SK-N-SH treated with all-trans-retinoic acid at 6 μM for 48 hours (cell line): Measurements from ENCODE around the gene ASIC4.

Source experiments
- ATAC-seq: fragments of 200-7000 bp; cut with Tn5 transposase; 3 replicates; pipeline ENCODE4 v1.9.1; 2020; ENCODE audit warnings: mild to moderate bottlenecking, moderate library complexity
- ARNTL ChIP-seq: fragments of 450-650 bp; formaldehyde crosslinking; IDR thresholded peaks from 2 replicates; pipeline ENCODE4 v1.5.0; 2020; ENCODE audit warnings: low read depth, mild to moderate bottlenecking, moderate library complexity, borderline replicate concordance
- BACH2 ChIP-seq: fragments of 250-450 bp; sonication (Bioruptor Pico); IDR thresholded peaks from 2 replicates; pipeline ENCODE4 v1.9.0; 2021; ENCODE audit warnings: mild to moderate bottlenecking, borderline replicate concordance
- CSDC2 ChIP-seq: fragments of 250-450 bp; sonication (Bioruptor Pico); IDR thresholded peaks from 2 replicates; pipeline ENCODE4 v1.5.0; 2020; ENCODE audit warnings: mild to moderate bottlenecking, moderate library complexity
- CSRNP3 ChIP-seq: fragments of 250-450 bp; sonication (Bioruptor Pico); IDR thresholded peaks from 2 replicates; pipeline ENCODE4 v1.5.1; 2021; ENCODE audit warnings: mild to moderate bottlenecking, moderate library complexity
- GLIS3 ChIP-seq: fragments of 250-450 bp; sonication (Bioruptor Pico); IDR thresholded peaks from 2 replicates; pipeline ENCODE4 v1.5.0; 2020; ENCODE audit warnings: mild to moderate bottlenecking, moderate library complexity
- ISL1 ChIP-seq: fragments of 250-450 bp; sonication (Bioruptor Pico); IDR thresholded peaks from 2 replicates; pipeline ENCODE4 v2.1.2; 2022; ENCODE audit warnings: mild to moderate bottlenecking, moderate library complexity
- OSR1 ChIP-seq: fragments of 250-450 bp; sonication (Bioruptor Pico); IDR thresholded peaks from 2 replicates; pipeline ENCODE4 v1.8.0; 2022; ENCODE audit warnings: moderate library complexity, mild to moderate bottlenecking, inconsistent platforms
- PPARA ChIP-seq: fragments of 250-450 bp; sonication (Bioruptor Pico); IDR thresholded peaks from 2 replicates; pipeline ENCODE4 v1.5.0; 2020; ENCODE audit warnings: mild to moderate bottlenecking, borderline replicate concordance
- RARB ChIP-seq: fragments of 250-450 bp; sonication (Bioruptor Pico); IDR thresholded peaks from 2 replicates; pipeline ENCODE4 v1.8.0; 2021; ENCODE audit warnings: mild to moderate bottlenecking, moderate library complexity
- SNAI2 ChIP-seq: fragments of 250-450 bp; sonication (Bioruptor Pico); IDR thresholded peaks from 2 replicates; pipeline ENCODE4 v1.5.0; 2020; ENCODE audit warnings: mild to moderate bottlenecking, moderate library complexity
- TCF4 ChIP-seq: fragments of 250-450 bp; sonication (Bioruptor Pico); IDR thresholded peaks from 2 replicates; pipeline ENCODE4 v1.8.0; 2021; ENCODE audit warnings: mild to moderate bottlenecking, moderate library complexity, borderline replicate concordance
- TOX ChIP-seq: fragments of 250-450 bp; sonication (Bioruptor Pico); IDR thresholded peaks from 2 replicates; pipeline ENCODE4 v1.8.0; 2021; ENCODE audit warnings: mild to moderate bottlenecking, moderate library complexity, borderline replicate concordance
- TSHZ2 ChIP-seq: fragments of 250-450 bp; sonication (Bioruptor Pico); IDR thresholded peaks from 2 replicates; pipeline ENCODE4 v1.5.0; 2020; ENCODE audit warnings: mild to moderate bottlenecking, moderate library complexity
- ZC3H10 ChIP-seq: fragments of 250-450 bp; sonication (Bioruptor Pico); IDR thresholded peaks from 2 replicates; pipeline ENCODE4 v1.5.1; 2021; ENCODE audit warnings: mild to moderate bottlenecking, moderate library complexity
- ZFP3 ChIP-seq: fragments of 250-450 bp; sonication (Bioruptor Pico); IDR thresholded peaks from 2 replicates; pipeline ENCODE4 v1.5.0; 2020; ENCODE audit warnings: mild to moderate bottlenecking, moderate library complexity
- ZFP30 ChIP-seq: fragments of 450-650 bp; formaldehyde crosslinking; IDR thresholded peaks from 2 replicates; pipeline ENCODE4 v1.5.0; 2022; ENCODE audit warnings: mild to moderate bottlenecking, moderate library complexity
- ZNF565 ChIP-seq: fragments of 450-650 bp; formaldehyde crosslinking; conservative IDR thresholded peaks from 2 replicates; pipeline ENCODE4 v1.5.0; 2020; ENCODE audit warnings: low read depth, mild to moderate bottlenecking, moderate library complexity
- ZNF70 ChIP-seq: fragments of 450-650 bp; formaldehyde crosslinking; IDR thresholded peaks from 2 replicates; pipeline ENCODE4 v1.5.0; 2020; ENCODE audit warnings: mild to moderate bottlenecking, moderate library complexity
- ZNF8 ChIP-seq: fragments of 450-650 bp; formaldehyde crosslinking; IDR thresholded peaks from 2 replicates; pipeline ENCODE4 v1.5.0; 2020; ENCODE audit warnings: mild to moderate bottlenecking, moderate library complexity
- TF ChIP-seq, protein P1 (sequence below): fragments of 250-450 bp; sonication (Bioruptor Pico); IDR thresholded peaks from 2 replicates; pipeline ENCODE4 v1.8.0; 2020; ENCODE audit warnings: mild to moderate bottlenecking, moderate library complexity, borderline replicate concordance
- TF ChIP-seq, protein P2 (sequence below): fragments of 250-450 bp; sonication (Bioruptor Pico); IDR thresholded peaks from 2 replicates; pipeline ENCODE4 v1.5.1; 2020; ENCODE audit warnings: low read depth, mild to moderate bottlenecking, moderate library complexity

ASIC4 gene, protein sequence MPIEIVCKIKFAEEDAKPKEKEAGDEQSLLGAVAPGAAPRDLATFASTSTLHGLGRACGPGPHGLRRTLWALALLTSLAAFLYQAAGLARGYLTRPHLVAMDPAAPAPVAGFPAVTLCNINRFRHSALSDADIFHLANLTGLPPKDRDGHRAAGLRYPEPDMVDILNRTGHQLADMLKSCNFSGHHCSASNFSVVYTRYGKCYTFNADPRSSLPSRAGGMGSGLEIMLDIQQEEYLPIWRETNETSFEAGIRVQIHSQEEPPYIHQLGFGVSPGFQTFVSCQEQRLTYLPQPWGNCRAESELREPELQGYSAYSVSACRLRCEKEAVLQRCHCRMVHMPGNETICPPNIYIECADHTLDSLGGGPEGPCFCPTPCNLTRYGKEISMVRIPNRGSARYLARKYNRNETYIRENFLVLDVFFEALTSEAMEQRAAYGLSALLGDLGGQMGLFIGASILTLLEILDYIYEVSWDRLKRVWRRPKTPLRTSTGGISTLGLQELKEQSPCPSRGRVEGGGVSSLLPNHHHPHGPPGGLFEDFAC

DNA sequence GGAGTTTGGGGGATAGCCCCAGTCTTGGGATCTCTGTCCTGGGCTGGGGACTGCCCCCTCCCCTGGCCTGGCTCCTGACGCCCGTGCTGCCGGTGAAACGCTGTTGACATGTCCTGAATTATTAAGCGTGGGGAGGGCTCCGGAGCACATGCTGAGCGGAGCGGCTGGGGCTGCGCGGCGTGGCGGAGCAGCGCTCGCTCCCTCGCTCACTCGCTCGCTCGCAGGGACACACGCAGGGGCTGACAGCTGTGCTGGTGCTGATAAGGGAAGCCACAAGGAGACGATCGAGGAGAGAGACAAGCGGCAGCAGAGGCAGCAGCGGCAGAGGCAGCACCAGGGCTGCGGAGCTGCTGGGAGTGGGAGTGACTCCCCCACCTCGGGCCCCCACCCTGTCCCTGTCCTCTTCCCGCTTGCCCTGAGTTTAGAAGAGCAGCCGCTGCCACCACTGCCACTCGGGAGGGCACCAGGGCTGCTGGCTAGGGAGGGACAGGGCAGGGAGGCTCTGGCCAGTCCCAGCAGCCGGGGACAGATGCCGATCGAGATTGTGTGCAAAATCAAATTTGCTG, at the start of gene ASIC4:
Gene ASIC4, plus strand, starts transcription at position 287 of the 566 bp plus-strand sequence. Its CDS starts 243 bp downstream, at position 530.
- TF ChIP-seq TCF4 = peak; percentile 38; the same call in 1 of the 2 replicates
- TF ChIP-seq SNAI2 (CRISPR knock-in tag) = no peak
- TF ChIP-seq RARB (CRISPR knock-in tag) = no peak
- TF ChIP-seq, all 23 proteins: peak for 1
- peak; percentile 14 for ATAC-seq

DNA sequence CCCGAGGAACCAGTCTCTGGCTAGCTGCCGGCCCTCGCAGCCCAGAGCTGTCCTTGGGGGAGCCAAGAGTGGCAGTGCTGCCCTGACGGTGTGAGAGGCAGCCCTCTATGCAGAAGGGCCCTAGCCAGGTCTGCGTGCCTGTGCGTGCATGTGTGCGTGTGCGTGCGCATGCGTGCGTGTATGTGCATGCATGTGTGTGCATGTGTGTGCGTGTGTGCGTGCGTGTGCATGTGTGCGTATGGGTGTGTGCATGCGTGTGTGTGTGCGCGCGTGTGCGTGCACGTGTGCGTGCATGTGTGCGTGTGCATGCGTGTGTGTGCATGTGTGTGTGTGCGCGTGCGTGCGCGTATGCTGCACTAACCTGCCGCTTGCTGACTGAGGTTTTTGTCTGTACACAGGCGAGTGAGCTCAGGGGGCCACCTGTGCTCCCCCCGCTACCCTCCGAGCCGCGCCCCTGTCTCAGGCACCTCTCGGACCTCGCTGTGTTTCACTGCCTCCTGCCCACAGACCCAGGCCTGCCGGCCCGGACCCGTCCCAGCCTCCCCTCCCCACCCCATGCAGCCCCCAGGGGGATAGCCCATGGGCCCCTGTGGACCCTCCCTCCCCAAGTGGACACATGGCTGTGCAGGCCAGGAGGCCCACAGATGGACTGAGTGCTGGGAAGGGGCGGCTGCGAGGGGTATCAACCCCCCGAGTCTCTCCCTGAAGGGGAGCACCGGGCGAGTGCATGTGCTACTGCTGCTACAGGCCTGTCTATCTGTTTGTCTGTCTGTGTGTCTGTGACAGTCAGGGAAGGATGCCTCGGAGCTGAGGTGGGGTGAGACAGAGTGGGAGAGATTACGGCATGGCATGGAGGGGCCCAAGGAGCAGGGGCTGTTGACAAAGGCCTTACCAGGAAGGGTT, 48.4 kb upstream of the ASIC4 start:
- no peak for ATAC-seq
- TF ChIP-seq RARB (CRISPR knock-in tag) (no peak), CSDC2 (no peak), ARNTL (CRISPR knock-in tag) (no peak), PPARA (CRISPR knock-in tag) (no peak), SNAI2 (CRISPR knock-in tag) (no peak), ZC3H10 (CRISPR knock-in tag) (no peak), ZFP30 (CRISPR knock-in tag) (no peak), CSRNP3 (CRISPR knock-in tag) (no peak), BACH2 (no peak), GLIS3 (CRISPR knock-in tag) (no peak), ZNF8 (CRISPR knock-in tag) (no peak)
- TF ChIP-seq, protein P1, sequence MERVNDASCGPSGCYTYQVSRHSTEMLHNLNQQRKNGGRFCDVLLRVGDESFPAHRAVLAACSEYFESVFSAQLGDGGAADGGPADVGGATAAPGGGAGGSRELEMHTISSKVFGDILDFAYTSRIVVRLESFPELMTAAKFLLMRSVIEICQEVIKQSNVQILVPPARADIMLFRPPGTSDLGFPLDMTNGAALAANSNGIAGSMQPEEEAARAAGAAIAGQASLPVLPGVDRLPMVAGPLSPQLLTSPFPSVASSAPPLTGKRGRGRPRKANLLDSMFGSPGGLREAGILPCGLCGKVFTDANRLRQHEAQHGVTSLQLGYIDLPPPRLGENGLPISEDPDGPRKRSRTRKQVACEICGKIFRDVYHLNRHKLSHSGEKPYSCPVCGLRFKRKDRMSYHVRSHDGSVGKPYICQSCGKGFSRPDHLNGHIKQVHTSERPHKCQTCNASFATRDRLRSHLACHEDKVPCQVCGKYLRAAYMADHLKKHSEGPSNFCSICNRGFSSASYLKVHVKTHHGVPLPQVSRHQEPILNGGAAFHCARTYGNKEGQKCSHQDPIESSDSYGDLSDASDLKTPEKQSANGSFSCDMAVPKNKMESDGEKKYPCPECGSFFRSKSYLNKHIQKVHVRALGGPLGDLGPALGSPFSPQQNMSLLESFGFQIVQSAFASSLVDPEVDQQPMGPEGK (CRISPR knock-in tag) = no peak

DNA sequence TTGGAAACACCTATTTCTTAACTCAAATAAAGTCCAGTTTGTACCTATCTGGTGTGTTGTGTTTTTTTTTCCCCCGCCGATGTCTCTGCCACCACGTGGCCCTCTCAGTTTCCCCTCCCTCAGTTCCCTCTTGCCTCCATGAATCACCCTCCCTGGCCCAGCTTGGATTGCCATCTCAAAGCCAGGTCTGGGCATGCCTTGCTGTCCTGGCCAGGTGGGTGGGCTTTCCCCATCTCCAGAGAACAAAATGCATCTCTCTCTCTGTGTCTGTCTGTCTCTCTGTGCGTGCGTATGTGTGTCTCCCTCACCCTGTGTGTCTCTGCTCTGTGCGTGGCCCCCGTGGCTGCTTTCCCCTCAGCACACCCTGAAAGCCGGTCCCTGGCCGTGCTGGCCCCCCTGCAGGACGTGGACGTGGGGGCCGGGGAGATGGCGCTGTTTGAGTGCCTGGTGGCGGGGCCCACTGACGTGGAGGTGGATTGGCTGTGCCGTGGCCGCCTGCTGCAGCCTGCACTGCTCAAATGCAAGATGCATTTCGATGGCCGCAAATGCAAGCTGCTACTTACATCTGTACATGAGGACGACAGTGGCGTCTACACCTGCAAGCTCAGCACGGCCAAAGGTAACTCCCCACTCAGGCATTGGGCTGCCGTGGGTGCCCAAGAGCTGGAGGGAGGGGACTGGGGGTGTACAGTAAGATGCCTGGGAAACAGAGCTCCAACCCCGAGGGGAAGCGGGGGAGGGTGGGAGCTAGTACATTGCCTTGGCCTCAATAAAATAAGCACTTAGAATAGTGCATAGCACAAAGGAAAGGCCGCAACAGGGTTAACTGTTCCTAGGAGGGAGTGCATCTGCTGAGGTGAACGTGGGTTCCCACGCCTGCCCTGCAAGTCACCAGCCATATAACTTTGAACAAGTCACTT, 47.2 kb upstream of the ASIC4 start:
- ATAC-seq = no peak
- TF ChIP-seq TOX (no peak), ZFP3 (CRISPR knock-in tag) (no peak), BACH2 (no peak), SNAI2 (CRISPR knock-in tag) (no peak), ARNTL (CRISPR knock-in tag) (no peak), ZFP30 (CRISPR knock-in tag) (no peak), TSHZ2 (CRISPR knock-in tag) (no peak), ISL1 (CRISPR knock-in tag) (no peak), CSRNP3 (CRISPR knock-in tag) (no peak), CSDC2 (no peak), ZNF70 (CRISPR knock-in tag) (no peak), OSR1 (no peak), ZNF565 (CRISPR knock-in tag) (no peak), ZNF8 (CRISPR knock-in tag) (no peak), TCF4 (no peak)
- TF ChIP-seq, protein P1 (CRISPR knock-in tag) = no peak
- TF ChIP-seq, protein P2, sequence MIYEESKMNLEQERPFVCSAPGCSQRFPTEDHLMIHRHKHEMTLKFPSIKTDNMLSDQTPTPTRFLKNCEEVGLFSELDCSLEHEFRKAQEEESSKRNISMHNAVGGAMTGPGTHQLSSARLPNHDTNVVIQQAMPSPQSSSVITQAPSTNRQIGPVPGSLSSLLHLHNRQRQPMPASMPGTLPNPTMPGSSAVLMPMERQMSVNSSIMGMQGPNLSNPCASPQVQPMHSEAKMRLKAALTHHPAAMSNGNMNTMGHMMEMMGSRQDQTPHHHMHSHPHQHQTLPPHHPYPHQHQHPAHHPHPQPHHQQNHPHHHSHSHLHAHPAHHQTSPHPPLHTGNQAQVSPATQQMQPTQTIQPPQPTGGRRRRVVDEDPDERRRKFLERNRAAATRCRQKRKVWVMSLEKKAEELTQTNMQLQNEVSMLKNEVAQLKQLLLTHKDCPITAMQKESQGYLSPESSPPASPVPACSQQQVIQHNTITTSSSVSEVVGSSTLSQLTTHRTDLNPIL (CRISPR knock-in tag) = no peak
- TF ChIP-seq, all 23 proteins: peak for 0
